Nephron progenitor cell (in vitro differentiated cells): ENCODE data around the gene GUCA2A.

Source experiments
- DNase-seq: peaks from one replicate; pipeline ENCODE4 v3.0.0; 2021
- H3K27ac Mint-ChIP-seq: 2 replicates; pipeline ENCODE4 v1.8.0; 2021; ENCODE audit warnings: mild to moderate bottlenecking, moderate library complexity, mixed read lengths
- H3K27me3 Mint-ChIP-seq: 2 replicates; pipeline ENCODE4 v1.8.0; 2021; ENCODE audit warnings: mild to moderate bottlenecking, low read depth, mixed read lengths; ENCODE audit not compliant: poor library complexity
- H3K36me3 Mint-ChIP-seq: 2 replicates; pipeline ENCODE4 v1.8.0; 2021; ENCODE audit warnings: low read depth, mixed read lengths
- H3K4me1 Mint-ChIP-seq: 2 replicates; pipeline ENCODE4 v1.8.0; 2021; ENCODE audit warnings: mixed read lengths
- H3K4me3 Mint-ChIP-seq: 2 replicates; pipeline ENCODE4 v1.8.0; 2021; ENCODE audit warnings: mild to moderate bottlenecking, moderate library complexity, mixed read lengths
- H3K9me3 Mint-ChIP-seq: 2 replicates; pipeline ENCODE4 v1.8.0; 2021; ENCODE audit warnings: mild to moderate bottlenecking, moderate library complexity, mixed read lengths
- CTCF ChIP-seq: fragments of 200-600 bp; sonication (generic); IDR thresholded peaks from 2 replicates; pipeline ENCODE4 v1.5.0; 2021; ENCODE audit warnings: antibody characterized with exemption

The GUCA2A gene

GRCh38 chr1:42138586-42138985 lies 26.0 kb downstream of the GUCA2A start:
- peaks cover 11% of the 10 kb centered on the region for H3K4me1 Mint-ChIP-seq
- peaks cover 10% of the 10 kb centered on the region for H3K27me3 Mint-ChIP-seq
- TF ChIP-seq CTCF, result no peak
- H3K36me3 Mint-ChIP-seq, result no peaks in the 10 kb centered on the region
- no peak for DNase-seq
- no peak overlapping the region for H3K4me3 Mint-ChIP-seq
- no peak overlapping the region for H3K27ac Mint-ChIP-seq
- peaks cover 7% of the 10 kb centered on the region for H3K9me3 Mint-ChIP-seq

- no peak for TF ChIP-seq CTCF
- Mint-ChIP-seq H3K9me3 (peaks cover 7% of the 10 kb centered on the region), H3K27ac (no peak overlapping the region), H3K4me3 (no peak overlapping the region), H3K36me3 (no peaks in the 10 kb centered on the region), H3K4me1 (peaks cover 7% of the 10 kb centered on the region), H3K27me3 (peaks cover 10% of the 10 kb centered on the region)
- no peak for DNase-seq
Measured at GRCh38 chr1:42137766-42138165, 26.8 kb downstream of the GUCA2A start.

- no peak for TF ChIP-seq CTCF
- H3K27ac Mint-ChIP-seq, result no peak overlapping the region
- H3K4me1 Mint-ChIP-seq, result peaks cover 7% of the 10 kb centered on the region
- no peak overlapping the region for H3K4me3 Mint-ChIP-seq
- peaks cover 6% of the 10 kb centered on the region for H3K27me3 Mint-ChIP-seq
- H3K9me3 Mint-ChIP-seq, result peaks cover 7% of the 10 kb centered on the region
- H3K36me3 Mint-ChIP-seq, result no peaks in the 10 kb centered on the region
- no peak for DNase-seq
Measured at GRCh38 chr1:42136466-42136865, 28.1 kb downstream of the GUCA2A start.

GRCh38 chr1:42135426-42135825 lies 29.1 kb downstream of the GUCA2A start:
- H3K27ac Mint-ChIP-seq, result no peak overlapping the region
- no peaks in the 10 kb centered on the region for H3K36me3 Mint-ChIP-seq
- no peak for TF ChIP-seq CTCF

GRCh38 chr1:42133809-42134526 lies 30.6 kb downstream of the GUCA2A start:
- no peak overlapping the region for H3K4me3 Mint-ChIP-seq
- H3K9me3 Mint-ChIP-seq, result peaks cover 3% of the 10 kb centered on the region
- DNase-seq, result no peak

More at GRCh38 chr1:42135426-42135825, 29.1 kb downstream of the GUCA2A start:
- peaks cover 6% of the 10 kb centered on the region for H3K27me3 Mint-ChIP-seq
- peaks cover 7% of the 10 kb centered on the region for H3K4me1 Mint-ChIP-seq
- H3K4me3 Mint-ChIP-seq, result no peak overlapping the region
- peaks cover 7% of the 10 kb centered on the region for H3K9me3 Mint-ChIP-seq
- DNase-seq, result no peak

More at GRCh38 chr1:42133809-42134526, 30.6 kb downstream of the GUCA2A start:
- H3K27me3 Mint-ChIP-seq, result peaks cover 9% of the 10 kb centered on the region
- H3K27ac Mint-ChIP-seq, result no peak overlapping the region
- H3K4me1 Mint-ChIP-seq, result peaks cover 7% of the 10 kb centered on the region
- no peak for TF ChIP-seq CTCF
- no peaks in the 10 kb centered on the region for H3K36me3 Mint-ChIP-seq
